ENCODE measurements around the gene FHDC1.
"Not testable (repeated sequence)": the region's sequence is repeated elsewhere in the genome, so short reads cannot be mapped to it uniquely, and the experiment has no call there.

FHDC1 gene, protein sequence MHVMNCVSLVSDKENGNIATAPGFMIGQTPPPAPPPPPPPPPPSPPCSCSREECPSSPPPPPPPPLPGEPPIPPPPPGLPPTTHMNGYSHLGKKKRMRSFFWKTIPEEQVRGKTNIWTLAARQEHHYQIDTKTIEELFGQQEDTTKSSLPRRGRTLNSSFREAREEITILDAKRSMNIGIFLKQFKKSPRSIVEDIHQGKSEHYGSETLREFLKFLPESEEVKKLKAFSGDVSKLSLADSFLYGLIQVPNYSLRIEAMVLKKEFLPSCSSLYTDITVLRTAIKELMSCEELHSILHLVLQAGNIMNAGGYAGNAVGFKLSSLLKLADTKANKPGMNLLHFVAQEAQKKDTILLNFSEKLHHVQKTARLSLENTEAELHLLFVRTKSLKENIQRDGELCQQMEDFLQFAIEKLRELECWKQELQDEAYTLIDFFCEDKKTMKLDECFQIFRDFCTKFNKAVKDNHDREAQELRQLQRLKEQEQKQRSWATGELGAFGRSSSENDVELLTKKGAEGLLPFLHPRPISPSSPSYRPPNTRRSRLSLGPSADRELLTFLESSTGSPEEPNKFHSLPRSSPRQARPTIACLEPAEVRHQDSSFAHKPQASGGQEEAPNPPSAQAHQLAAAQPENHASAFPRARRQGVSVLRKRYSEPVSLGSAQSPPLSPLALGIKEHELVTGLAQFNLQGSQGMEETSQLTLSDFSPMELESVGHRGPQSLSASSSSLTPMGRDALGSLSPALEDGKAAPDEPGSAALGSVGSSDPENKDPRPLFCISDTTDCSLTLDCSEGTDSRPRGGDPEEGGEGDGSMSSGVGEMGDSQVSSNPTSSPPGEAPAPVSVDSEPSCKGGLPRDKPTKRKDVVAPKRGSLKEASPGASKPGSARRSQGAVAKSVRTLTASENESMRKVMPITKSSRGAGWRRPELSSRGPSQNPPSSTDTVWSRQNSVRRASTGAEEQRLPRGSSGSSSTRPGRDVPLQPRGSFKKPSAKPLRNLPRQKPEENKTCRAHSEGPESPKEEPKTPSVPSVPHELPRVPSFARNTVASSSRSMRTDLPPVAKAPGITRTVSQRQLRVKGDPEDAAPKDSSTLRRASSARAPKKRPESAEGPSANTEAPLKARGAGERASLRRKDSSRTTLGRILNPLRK

DNA sequence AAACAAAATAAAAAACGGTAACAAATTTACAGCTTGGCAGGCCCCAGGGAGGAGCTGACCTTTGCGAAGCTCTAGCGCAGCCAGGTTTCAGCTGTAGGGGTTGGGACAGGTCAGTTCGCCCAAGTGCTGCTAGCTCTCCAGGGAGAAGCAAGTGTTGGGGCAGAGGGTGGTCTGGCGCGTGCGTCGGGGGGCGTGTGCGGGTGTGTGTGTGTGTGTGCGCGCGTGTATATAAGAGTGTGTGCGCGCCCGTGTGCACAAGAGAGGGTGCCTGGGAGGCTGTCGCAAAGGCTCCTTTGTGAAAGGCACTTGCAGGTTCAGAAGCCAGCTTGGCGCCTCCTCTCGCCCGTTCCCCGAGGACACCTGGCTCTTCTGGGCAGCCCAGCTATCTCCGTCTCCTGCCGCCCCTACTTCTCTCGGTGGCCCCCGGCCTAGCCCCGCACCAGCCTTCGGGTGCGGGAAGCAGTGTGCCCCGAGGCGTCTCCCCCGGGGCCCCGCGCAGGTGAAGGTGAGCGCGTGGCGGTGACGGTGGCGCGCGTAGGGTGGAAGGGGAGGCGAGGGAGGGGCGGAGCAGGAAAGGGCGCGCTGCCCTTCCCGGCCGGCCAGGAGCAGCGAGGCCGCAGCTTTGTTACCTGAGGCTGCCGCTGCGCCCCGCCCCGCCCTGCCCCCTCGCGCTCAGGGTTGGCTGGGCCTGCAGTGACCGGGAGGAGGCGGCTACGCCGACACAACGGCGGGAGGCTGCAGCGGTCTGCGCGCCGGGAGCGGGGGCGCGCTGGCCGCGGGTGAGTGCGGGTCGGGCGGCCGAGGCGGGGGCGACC lies at the start of gene FHDC1:
TSS of gene FHDC1 (plus strand) at position 693 of the 815 bp plus-strand sequence. CDS start 6,735 bp downstream, outside the sequence.
- DNase-seq (ENCODE audit: low read depth): no peak

DNA sequence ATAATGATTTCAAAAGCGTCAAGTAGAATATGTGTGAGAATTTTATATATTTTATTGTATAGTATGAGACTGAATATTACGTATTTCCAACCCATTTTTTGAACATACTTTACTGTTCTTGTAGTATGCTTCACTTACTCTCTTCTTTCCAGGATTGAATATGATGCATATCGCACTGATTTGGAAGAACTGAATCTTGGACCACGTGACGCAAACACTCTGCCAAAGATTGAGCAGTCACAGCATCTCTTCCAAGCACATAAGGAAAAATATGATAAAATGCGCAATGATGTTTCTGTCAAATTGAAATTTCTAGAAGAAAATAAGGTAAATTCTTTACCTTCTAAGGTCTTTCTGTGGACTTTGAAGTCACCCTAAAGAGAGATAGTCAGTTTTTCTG lies 48.1 kb upstream of the FHDC1 start:
- no peak for DNase-seq (ENCODE audit: low read depth)

DNA sequence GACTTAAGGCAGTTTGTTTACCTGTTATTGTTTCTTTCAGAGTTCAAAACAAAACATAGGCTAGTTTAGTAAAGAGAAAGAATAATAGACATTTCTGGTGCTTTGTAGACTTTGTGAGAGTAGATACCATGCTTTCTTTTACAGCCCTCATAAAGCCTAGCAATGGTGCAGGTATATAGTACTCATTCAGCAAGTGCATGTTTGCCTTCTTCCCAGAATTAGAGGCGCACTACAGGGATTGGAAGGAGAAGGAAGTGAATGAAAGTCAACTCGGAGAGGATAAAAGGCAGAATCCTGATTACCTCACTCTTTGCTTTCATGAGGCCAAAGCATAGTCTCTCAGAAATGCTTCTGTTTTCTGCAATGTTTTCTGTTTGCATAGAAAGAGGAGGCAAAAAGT lies 43.1 kb upstream of the FHDC1 start:
- DNase-seq (ENCODE audit: low read depth): no peak

DNA sequence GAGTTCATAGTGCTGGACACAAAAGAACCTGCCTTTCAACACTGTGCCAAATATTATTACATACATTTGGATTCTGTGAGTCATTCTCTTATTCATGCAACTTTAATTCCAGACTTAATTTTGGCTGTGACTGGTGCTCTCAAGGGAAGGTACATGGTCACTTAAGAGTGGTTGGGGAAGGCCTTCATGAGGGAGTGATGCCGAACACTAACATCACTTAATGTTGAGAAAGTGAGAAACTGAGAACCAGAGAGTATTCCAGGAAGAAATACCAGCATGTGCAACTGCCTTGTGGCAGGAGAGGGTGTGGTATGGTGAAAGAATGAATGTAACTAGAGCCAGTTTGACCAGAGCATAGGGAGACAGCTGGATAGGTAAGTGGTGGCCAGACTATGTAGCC lies 41.5 kb upstream of the FHDC1 start:
- peak; percentile 14 for DNase-seq (ENCODE audit: low read depth)

DNA sequence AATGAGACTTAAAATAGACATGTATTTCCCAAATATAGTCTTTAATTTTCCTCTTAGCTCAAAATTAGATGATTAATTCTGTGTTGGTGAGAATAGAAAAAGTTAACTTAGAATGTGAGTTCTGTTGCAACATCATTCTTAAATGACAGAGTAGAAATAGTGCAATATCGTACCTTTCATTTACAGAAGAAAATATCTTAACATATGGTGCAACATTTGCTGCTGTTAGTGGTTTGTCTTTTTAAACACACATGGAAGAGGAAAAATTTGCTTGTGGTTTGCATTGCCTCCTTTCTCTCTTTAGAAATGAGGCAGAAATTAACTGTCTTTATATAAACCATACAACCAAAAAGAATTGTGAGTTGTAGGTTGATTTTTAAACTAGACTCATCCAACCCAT lies 39.3 kb upstream of the FHDC1 start:
- no peak for DNase-seq (ENCODE audit: low read depth)

DNA sequence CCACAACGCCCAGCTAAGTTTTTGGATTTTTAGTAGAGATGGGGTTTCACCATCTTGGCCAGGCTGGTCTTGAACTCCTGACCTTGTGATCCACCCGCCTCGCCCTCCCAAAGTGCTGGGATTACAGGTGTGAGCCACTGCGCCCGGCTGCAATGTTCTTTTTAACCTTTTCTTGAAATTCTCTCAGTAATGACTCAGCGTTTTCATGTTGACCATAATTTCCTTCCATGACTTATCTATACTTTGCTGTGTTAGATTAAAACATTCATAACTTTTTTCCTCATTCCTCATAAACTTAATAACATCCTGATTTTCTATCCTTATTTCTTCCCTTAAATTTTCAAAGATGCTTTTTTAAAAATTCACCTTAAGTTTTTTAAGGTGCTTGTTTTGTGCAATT lies 38.0 kb upstream of the FHDC1 start:
- DNase-seq (ENCODE audit: low read depth): not testable (repeated sequence)

DNA sequence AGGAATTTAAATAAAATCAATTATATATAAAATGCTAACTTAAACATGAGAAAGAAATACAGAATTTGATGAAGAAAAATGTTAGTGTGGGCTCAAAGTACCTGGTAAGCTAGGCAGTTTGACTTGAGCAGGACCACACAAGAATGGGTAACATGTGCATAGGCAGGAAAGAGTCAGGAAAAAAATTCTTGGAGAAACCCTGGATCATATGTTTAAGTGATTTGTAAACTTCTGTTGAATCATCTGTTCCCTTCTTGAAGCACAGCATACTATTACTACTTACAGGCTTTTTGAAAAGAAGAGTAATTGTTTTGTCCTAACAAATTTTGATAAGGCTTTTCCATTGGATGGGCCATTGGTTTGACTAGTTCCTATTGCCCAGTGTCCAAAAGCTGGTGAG lies 37.5 kb upstream of the FHDC1 start:
- no peak for DNase-seq (ENCODE audit: low read depth)

DNA sequence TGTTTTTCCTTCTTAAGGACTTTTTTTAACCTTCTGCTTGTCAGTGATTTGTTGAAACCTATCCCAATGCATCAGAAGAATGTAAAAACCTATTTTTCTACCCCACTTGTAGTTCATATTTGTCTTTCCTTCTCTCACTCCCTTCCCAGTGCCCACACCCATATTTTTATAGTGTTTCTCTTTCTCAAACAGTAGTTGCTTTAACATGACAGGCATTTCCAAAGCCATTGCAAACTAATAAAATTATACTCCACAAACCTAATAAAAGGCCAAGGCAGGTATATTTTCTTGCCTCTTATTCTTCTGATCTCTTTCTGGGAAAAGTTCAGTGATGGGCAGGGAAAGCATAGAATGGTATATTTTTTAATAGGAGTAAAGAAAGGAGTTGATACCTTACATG lies 35.7 kb upstream of the FHDC1 start:
- DNase-seq (ENCODE audit: low read depth): no peak

DNA sequence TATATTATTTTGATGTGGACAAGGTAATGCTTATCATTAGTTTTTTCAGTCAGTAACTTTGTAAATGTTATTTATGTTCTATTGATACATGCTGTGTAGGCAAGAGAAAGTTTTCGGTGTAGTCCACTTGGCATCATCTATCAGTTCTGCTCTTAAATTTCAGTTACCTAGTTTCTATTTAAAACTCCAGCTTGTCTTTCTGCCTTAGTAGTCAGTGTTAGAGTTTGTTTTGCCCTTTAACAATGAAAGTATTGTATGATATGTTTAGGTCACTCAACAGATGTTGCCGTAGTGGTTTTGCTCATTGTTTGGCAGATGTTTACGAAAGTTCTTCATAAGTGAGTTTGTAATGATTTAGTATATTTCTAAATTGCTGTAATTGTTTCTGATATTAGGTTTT lies 34.9 kb upstream of the FHDC1 start:
- DNase-seq (ENCODE audit: low read depth): no peak

DNA sequence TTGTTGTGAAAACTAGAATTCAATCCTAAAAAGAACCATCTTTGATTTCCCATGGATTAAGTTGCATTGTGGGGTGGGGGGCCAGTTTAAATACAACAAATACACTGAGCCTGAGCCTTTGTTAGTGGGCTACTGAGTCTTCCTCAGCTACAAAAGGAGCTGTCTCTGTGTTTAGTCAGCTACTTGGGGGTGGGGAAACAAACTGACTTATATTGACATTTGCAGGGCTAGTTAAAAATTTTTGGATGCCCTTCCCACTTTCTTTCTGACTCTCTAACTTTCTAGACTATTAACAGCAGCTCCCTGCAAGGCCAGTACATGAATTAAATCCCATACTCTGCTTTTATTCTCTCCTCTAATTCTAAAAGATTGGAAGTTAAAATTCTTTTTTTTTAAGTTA lies 32.5 kb upstream of the FHDC1 start:
- no peak for DNase-seq (ENCODE audit: low read depth)

DNA sequence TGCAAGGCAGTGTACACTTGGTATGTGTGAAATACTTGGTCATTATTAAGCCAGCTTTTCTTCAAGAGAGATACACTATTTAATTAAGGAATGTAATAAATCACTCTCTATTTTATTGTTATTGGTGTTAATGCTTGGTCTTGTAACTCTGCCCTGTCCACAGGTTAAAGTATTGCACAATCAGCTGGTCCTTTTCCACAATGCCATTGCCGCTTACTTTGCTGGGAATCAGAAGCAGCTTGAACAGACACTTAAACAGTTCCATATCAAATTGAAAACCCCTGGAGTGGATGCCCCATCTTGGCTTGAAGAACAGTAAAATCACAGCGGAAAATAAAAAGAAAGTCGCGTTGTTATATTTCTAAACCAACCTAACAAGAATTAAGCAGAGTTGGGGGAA lies 26.2 kb upstream of the FHDC1 start:
- no peak for DNase-seq (ENCODE audit: low read depth)

DNA sequence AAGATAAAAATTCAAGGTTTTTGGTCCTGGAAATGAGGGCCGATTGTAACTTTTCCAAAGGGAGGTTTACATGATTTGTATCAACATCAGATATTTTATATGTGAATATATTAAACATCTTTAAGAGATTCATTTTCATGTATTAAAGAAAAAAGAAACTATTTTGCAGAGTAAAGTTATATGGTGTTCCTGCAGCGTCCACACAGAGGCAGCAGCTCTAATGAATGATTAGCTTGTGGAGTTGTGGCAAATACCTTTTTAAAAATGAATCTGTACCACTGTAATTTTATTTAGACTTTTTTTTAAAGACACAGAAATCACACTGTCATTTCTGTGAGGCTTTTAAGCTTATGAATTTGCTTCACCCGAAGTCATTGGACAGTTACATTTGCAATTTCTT lies 25.6 kb upstream of the FHDC1 start:
- DNase-seq (ENCODE audit: low read depth): no peak

DNA sequence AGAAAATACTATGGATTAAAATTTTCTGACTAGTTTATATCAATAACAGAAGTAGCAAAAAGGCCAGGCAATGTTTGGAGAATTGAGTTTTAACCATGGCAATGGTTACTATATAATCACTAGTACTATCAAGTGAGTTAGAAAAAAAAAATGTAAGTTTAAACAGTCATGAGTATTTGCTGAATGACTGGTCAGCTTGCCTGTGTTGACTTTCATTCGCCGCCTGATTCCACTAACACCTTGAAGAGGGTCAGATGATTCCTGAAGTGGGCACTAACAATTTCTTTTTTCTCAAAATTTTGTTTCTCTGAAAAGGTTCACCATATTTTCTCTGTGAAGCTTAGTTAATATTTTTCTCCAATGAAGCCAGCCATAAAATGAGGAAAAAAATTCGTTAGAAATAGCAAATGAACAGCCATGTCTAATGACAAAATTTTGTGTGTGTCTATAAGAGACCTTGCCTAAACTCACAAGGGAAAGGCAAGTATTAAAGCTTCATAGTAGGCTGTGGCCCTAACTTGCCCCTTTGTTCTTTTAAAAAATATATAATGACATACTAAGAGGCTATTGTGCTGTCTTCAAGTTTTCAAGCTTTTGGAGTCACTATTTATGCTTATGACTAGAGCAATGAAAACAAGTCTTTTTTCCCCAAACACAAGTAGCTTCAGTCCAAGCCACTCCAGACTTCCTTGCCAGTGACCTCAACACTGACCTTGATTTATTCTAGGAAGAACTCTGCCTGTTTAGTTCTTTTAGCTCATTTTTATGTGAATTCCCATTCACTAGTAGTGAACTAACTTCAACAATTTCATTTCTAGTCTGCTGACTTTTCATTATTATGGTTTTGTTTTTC lies 18.4 kb upstream of the FHDC1 start:
- no peak for DNase-seq (ENCODE audit: low read depth)

DNA sequence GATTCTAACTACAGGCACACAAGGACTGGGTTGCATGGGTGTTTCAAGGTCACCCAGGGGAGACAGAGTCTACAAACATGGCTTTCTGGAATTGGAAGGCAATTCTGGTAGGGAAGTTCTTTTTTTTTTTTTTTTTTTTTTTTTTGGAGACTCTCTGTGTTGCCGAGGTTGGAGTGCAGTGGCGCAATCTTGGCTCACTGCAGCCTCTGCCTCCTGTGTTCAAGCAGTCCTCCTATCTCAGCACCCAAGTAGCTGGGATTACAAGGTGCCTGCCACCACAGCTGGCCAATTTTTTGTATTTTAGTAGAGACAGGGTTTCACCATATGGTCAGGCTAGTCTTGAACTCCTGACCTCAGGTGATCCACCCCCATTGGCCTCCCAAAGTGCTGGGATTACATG lies 16.3 kb upstream of the FHDC1 start:
- DNase-seq (ENCODE audit: low read depth): no peak

DNA sequence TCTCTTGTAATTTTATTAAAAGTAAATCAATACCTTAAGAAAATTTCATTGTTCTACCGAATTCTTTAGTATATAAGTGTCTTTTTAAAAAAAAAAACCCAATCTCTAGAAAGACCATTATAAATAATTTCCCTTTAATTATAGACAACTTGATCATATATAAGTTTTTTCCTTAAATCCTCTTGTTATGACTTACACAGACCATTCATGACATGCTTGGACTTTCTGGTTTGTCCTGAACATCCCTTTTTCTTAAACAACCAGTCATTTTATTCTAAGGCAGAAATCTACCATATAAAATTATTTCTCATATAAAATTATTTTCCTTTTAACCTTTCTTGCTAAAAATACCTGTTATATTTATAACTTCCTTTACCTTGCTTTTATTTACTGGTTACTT lies 15.4 kb upstream of the FHDC1 start:
- no peak for DNase-seq (ENCODE audit: low read depth)

DNA sequence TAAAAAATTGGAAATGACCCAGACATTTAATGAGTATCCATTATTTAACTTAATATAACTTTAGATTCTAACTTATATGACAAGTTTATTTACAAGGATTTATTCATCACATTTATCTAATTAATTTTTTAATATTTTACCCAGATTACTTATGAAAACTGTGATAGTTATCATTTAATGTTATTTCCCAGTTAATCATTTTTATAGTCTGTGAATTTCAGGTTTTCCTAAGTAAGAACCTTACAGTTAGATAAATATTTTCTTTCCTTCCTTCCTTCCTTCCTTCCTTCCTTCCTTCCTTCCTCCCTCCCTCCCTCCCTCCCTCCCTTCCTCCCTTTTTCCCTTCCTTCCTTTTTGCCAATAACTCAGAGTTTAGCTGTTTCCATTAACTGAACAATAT lies 14.8 kb upstream of the FHDC1 start:
- DNase-seq (ENCODE audit: low read depth): no peak

DNA sequence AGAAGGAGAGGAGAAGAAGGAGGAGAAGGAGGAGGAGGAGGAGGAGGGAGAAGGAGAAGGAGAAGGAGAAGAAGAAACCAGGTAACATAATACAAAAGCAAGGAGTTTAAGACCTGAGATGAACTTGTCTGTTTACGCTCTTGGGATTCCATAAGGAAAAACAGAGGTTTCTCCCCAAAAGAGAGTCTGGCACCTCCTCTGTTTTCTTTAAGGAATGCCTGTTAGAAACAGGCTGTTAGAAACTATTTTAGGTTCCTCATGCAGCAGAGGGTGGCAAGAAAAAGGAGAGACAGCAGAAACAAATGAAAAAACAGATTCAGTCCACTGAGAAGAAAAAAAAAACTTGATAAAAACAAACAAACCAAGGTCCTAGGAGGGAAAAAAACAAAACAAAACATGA lies 10.3 kb upstream of the FHDC1 start:
- no peak for DNase-seq (ENCODE audit: low read depth)

DNA sequence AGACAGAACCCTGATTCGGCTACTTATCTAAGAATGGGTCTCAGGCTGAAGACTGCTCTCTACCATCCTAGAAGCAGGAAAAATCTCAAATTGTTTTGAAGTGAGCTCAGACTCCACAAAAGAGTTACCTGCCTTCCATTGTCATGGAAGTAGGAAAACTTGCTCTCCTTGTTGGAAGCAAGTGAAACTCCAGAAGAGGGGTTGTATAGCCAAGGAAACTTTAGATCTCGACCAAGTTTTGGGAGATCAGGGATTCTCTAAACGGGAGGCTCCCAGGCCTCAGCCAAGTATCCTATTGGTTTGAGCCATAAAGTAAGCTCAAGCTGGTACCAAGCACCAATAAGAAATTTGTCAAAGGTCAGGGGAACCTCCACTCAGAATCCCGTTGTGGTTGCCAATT lies 9.2 kb upstream of the FHDC1 start:
- DNase-seq (ENCODE audit: low read depth): no peak

DNA sequence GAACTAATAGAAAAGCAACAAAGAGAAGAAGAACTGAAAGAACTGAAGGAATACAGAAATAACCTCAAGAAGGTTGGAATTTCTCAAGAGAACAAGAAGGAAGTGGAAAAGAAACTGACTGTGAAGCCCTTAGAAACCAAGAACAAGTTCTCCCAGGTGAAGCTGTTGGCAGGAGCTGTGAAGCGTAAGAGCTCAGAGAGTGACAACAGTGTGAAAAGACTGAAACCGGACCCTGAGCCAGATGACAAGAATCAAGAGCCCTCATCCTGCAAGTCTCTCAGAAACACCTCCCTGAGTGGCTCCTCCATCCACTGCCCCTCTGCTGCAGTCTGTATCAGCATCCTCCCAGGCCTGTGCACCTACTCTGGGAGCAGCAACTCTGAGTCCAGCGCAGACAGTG lies 8.4 kb upstream of the FHDC1 start:
- DNase-seq (ENCODE audit: low read depth): no peak

DNA sequence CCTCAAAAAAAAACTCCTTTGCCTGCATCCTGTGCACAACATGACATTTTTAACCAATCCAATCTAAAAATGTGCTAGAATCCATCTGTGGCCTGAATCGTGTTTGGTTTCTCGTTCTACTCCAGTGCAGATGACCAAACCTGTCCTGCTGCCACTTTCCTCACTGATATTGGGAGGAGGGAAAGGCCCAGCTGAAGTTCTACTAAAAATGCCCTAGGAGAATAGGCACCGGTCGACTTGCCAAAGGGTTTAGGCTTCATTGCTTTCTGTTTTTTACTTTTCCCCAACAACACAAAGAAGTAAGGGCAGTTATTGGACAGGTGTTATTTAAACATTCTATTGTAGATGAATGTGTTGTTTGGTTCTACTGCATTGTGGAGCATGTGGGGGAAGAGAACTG lies 7.8 kb upstream of the FHDC1 start:
- DNase-seq (ENCODE audit: low read depth): no peak

DNA sequence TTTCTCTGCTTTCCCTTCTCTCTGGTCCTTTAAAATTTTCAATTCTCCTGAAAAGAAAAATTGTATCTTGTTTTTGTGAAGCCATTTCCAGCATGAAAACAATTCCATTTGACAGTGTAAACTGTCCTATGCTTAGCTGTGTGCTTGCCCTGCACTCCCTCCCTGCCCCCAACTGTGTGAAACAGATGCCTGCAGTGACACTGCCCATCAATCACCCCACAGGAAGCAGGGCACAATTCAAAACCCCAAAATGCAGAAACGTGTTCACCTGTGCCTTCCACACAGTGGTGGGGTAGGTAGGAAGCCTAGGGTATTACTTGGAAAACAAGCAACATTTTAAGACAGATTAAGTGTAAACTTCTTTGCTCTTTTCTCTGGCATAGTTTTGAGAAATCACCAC lies 6.2 kb upstream of the FHDC1 start:
- DNase-seq (ENCODE audit: low read depth): no peak
